Liver (tissue), 9 donors: ENCODE measurements around the gene UBE2C. TPM values are rescaled to one million over a fixed set of nuclear protein-coding genes. Genes with fewer than 3 reads are reported as not detected.

Experiments
- DNase-seq: peaks from one replicate; pipeline ENCODE4 v3.0.0-alpha.2; 2017; ENCODE audit warnings: low spot score
- H3K27ac ChIP-seq, 2 donors: one replicate each; pipeline ENCODE4 v1.7.0; 2013; ENCODE audit warnings: inconsistent platforms in 2 of 2, low read length in 2 of 2, control low read depth in 1 of 2, low read depth in 1 of 2, mild to moderate bottlenecking in 1 of 2
- H3K27me3 ChIP-seq, 4 donors: one replicate each; pipeline versions ENCODE4 v1.6.1 to v1.7.0; 2013; ENCODE audit warnings: low read length in 3 of 4, inconsistent platforms in 1 of 4, mild to moderate bottlenecking in 1 of 4, moderate library complexity in 1 of 4; ENCODE audit not compliant: control insufficient read depth in 4 of 4, insufficient read depth in 4 of 4
- H3K36me3 ChIP-seq, 4 donors: one replicate each; pipeline versions ENCODE4 v1.6.1 to v1.7.0; 2013; ENCODE audit warnings: low read length in 3 of 4, mild to moderate bottlenecking in 3 of 4, low read depth in 1 of 4, moderate library complexity in 1 of 4; ENCODE audit not compliant: control insufficient read depth in 4 of 4, insufficient read depth in 3 of 4
- H3K4me1 ChIP-seq, 4 donors: one replicate each; pipeline versions ENCODE4 v1.6.1 to v1.7.0; 2013; ENCODE audit warnings: low read length in 3 of 4, mild to moderate bottlenecking in 3 of 4, moderate library complexity in 1 of 4; ENCODE audit not compliant: control insufficient read depth in 4 of 4, insufficient read depth in 4 of 4
- H3K4me3 ChIP-seq, 3 donors: one replicate each; pipeline versions ENCODE4 v1.6.1 to v1.7.0; 2013; ENCODE audit warnings: low read length in 3 of 3, control low read depth in 1 of 3, low read depth in 1 of 3, mild to moderate bottlenecking in 1 of 3
- H3K9ac ChIP-seq, 2 donors: one replicate each; pipeline ENCODE4 v1.7.0; 2013; ENCODE audit warnings: low read length in 2 of 2, mild to moderate bottlenecking in 2 of 2, moderate library complexity in 2 of 2, control low read depth in 1 of 2, low read depth in 1 of 2
- H3K9me3 ChIP-seq, 4 donors: one replicate each; pipeline versions ENCODE4 v1.6.1 to v1.7.0; 2013; ENCODE audit warnings: low read length in 3 of 4; ENCODE audit not compliant: control insufficient read depth in 4 of 4
- ATF3 ChIP-seq: IDR thresholded peaks from 2 replicates; pipeline ENCODE4 v1.6.1; 2016; ENCODE audit warnings: antibody characterized with exemption
- CTCF ChIP-seq: fragments of 150-350 bp; IDR thresholded peaks from 2 replicates; pipeline ENCODE4 v1.5.1; 2017; ENCODE audit warnings: improper control_type of control experiment, low read depth, low read length; ENCODE audit not compliant: missing input control
- EGR1 ChIP-seq, 2 donors: IDR thresholded peaks; 2 replicates each; pipeline ENCODE4 v1.6.1; 2016 to 2018; ENCODE audit warnings: antibody characterized with exemption in 2 of 2, low read depth in 2 of 2
- FOXA1 ChIP-seq: IDR thresholded peaks from 2 replicates; pipeline ENCODE4 v1.6.1; 2016; ENCODE audit warnings: antibody characterized with exemption
- FOXA2 ChIP-seq: IDR thresholded peaks from 2 replicates; pipeline ENCODE4 v1.6.1; 2016; ENCODE audit warnings: antibody characterized with exemption
- GABPA ChIP-seq, 2 donors: IDR thresholded peaks in 1 of 2; conservative IDR thresholded peaks in 1 of 2; 2 replicates each; pipeline ENCODE4 v1.6.1; 2016; ENCODE audit warnings: antibody characterized with exemption in 2 of 2, mild to moderate bottlenecking in 1 of 2, moderate library complexity in 1 of 2
- HNF4A ChIP-seq, 2 donors: conservative IDR thresholded peaks; 2 replicates each; pipeline ENCODE4 v1.6.1; 2016; ENCODE audit warnings: antibody characterized with exemption in 2 of 2, mild to moderate bottlenecking in 2 of 2
- HNF4G ChIP-seq: IDR thresholded peaks from 2 replicates; pipeline ENCODE4 v1.6.1; 2016; ENCODE audit warnings: antibody characterized with exemption
- JUND ChIP-seq, 2 donors: IDR thresholded peaks; 2 replicates each; pipeline ENCODE4 v1.6.1; 2016; ENCODE audit warnings: antibody characterized with exemption in 2 of 2
- MAX ChIP-seq: IDR thresholded peaks from 2 replicates; pipeline ENCODE4 v1.6.1; 2016; ENCODE audit warnings: antibody characterized with exemption
- NR2F2 ChIP-seq: IDR thresholded peaks from 2 replicates; pipeline ENCODE4 v1.6.1; 2016; ENCODE audit warnings: antibody characterized with exemption
- RAD21 ChIP-seq, 2 donors: IDR thresholded peaks; 2 replicates each; pipeline ENCODE4 v1.6.1; 2016; ENCODE audit warnings: antibody characterized with exemption in 2 of 2, mild to moderate bottlenecking in 2 of 2
- REST ChIP-seq: IDR thresholded peaks from 2 replicates; pipeline ENCODE4 v1.6.1; 2016; ENCODE audit warnings: antibody characterized with exemption, mild to moderate bottlenecking
- RXRA ChIP-seq, 2 donors: IDR thresholded peaks; 2 replicates each; pipeline ENCODE4 v1.6.1; 2017 to 2018; ENCODE audit warnings: antibody characterized with exemption in 2 of 2, mild to moderate bottlenecking in 1 of 2
- SP1 ChIP-seq: IDR thresholded peaks from 2 replicates; pipeline ENCODE4 v1.6.1; 2018; ENCODE audit warnings: antibody characterized with exemption, mild to moderate bottlenecking
- TAF1 ChIP-seq: conservative IDR thresholded peaks from 2 replicates; pipeline ENCODE4 v1.6.1; 2016; ENCODE audit warnings: antibody characterized with exemption, mild to moderate bottlenecking
- YY1 ChIP-seq: IDR thresholded peaks from 2 replicates; pipeline ENCODE4 v1.6.1; 2016; ENCODE audit warnings: antibody characterized with exemption, mild to moderate bottlenecking
- ZBTB33 ChIP-seq: IDR thresholded peaks from 2 replicates; pipeline ENCODE4 v1.6.1; 2016; ENCODE audit warnings: antibody characterized with exemption
- WGBS: extraction: QIAGEN DNeasy Blood & Tissue Kit; methylation state at CpG from one replicate; pipeline ENCODE4 v1.1.7; 2013; 5-methylcytosine and 5-hydroxymethylcytosine counted together
- polyA plus RNA-seq, 2 donors: library from polyadenylated mRNA; stranded (reverse) in 1 of 2; unstranded in 1 of 2; fragments of 200-250 nt in 1 of 2; fragments of >200 nt in 1 of 2; fragmentation: Nextera tagmentation in 1 of 2; extraction: Ambion mirVana in 1 of 2; gene quantifications; one replicate each; pipeline versions ENCODE4 v1.2.1 to v1.2.3, GENCODE V29; 2013 to 2015
- total RNA-seq, 2 donors: library from RNA; depleted of rRNA; stranded (reverse); fragments of >200 nt; gene quantifications; one replicate each; pipeline ENCODE4 v1.2.3, GENCODE V29; 2014
- donor health status: healthy.
- donor health status: healthy.
- donor health status: healthy.
- donor health status: healthy.
- donor health status: healthy.

UBE2C gene
- total and polyA plus RNA-seq, 4 donors: 2.7 to 27.6 (median 8.1) TPM; not detected in 1

GRCh38 chr20:45850926-45851325, 38.5 kb downstream of the UBE2C start:
- no peaks in the 10 kb centered on the region for H3K9me3 ChIP-seq
- no peak overlapping the region for H3K4me3 ChIP-seq
- no peak overlapping the region for H3K9ac ChIP-seq
- TF ChIP-seq CTCF (no peak), RXRA (IDR thresholded peaks at IDR 0.05) (no peak), TAF1 (no peak), EGR1 (IDR thresholded peaks at IDR 0.05; ENCODE audit: low read depth in 2 of 2) (no peak), GABPA (IDR thresholded peaks at IDR 0.05 in 1 of 2, conservative IDR thresholded peaks at IDR 0.05 in 1 of 2) (no peak), REST (no peak), MAX (no peak), ATF3 (no peak), NR2F2 (no peak), HNF4G (no peak), SP1 (no peak), FOXA1 (no peak)
- peaks cover 2 to 12% (median 5%) of the 10 kb centered on the region in 4 donors for H3K4me1 ChIP-seq
- H3K36me3 ChIP-seq: peaks cover 6 to 27% (median 14%) of the 10 kb centered on the region in 4 donors
- H3K27ac ChIP-seq: no peak overlapping the region
- H3K27me3 ChIP-seq: no peaks in the 10 kb centered on the region
- 85% methylated on average over 1 of the region's 1 CpG for WGBS
- peak; percentile 58 for DNase-seq

- Histone ChIP-seq H3K27ac (no peak overlapping the region), H3K9ac (no peak overlapping the region), H3K27me3 (no peaks in the 10 kb centered on the region), H3K4me1 (peaks cover 8 to 18% (median 11%) of the 10 kb centered on the region in 4 donors), H3K36me3 (peaks cover 6 to 23% (median 10%) of the 10 kb centered on the region in 4 donors), H3K4me3 (no peak overlapping the region), H3K9me3 (no peaks in the 10 kb centered on the region)
- TF ChIP-seq YY1 (no peak), GABPA (IDR thresholded peaks at IDR 0.05 in 1 of 2, conservative IDR thresholded peaks at IDR 0.05 in 1 of 2) (no peak), NR2F2 (no peak)
- DNase-seq: no peak
These were observed 39.1 kb downstream of the UBE2C start for GRCh38 chr20:45851501-45851900.

- no peak for DNase-seq
- Histone ChIP-seq H3K9ac (no peak overlapping the region), H3K27me3 (no peaks in the 10 kb centered on the region), H3K27ac (no peak overlapping the region), H3K36me3 (peaks cover 3 to 17% (median 10%) of the 10 kb centered on the region in 4 donors), H3K9me3 (no peaks in the 10 kb centered on the region), H3K4me3 (no peak overlapping the region), H3K4me1 (peaks cover 8 to 22% (median 14%) of the 10 kb centered on the region in 4 donors)
- WGBS: 98% methylated on average over 6 of the region's 6 CpGs
- TF ChIP-seq JUND (IDR thresholded peaks at IDR 0.05): no peak
- TF ChIP-seq NR2F2: no peak
- TF ChIP-seq GABPA (IDR thresholded peaks at IDR 0.05 in 1 of 2, conservative IDR thresholded peaks at IDR 0.05 in 1 of 2): no peak
- no peak for TF ChIP-seq TAF1
- TF ChIP-seq CTCF: no peak
- no peak for TF ChIP-seq YY1
- TF ChIP-seq EGR1 (IDR thresholded peaks at IDR 0.05; ENCODE audit: low read depth in 2 of 2): no peak
- no peak for TF ChIP-seq RAD21 (IDR thresholded peaks at IDR 0.05)
- no peak for TF ChIP-seq ZBTB33
- TF ChIP-seq HNF4A (conservative IDR thresholded peaks at IDR 0.05): no peak
- no peak for TF ChIP-seq FOXA2
These were observed 39.9 kb downstream of the UBE2C start for GRCh38 chr20:45852326-45852725.
